GM23338 (cell line): ENCODE results near the gene MYOM3. TPM values are rescaled to one million over a fixed set of nuclear protein-coding genes. Genes with fewer than 3 reads are reported as not detected.

Experiments used
- ATAC-seq: fragments of 200-7000 bp; cut with Tn5 transposase; 3 replicates; pipeline ENCODE4 v1.9.1; 2020
- DNase-seq: peaks from one replicate; pipeline ENCODE4 v3.0.0-alpha.2; 2015; ENCODE audit warnings: low spot score
- H2AFZ ChIP-seq: fragments of 200-600 bp; sonication (generic); 2 replicates; pipeline ENCODE4 v1.8.0; 2016; ENCODE audit warnings: antibody characterized with exemption, mild to moderate bottlenecking, moderate library complexity
- H3F3A ChIP-seq: fragments of 200-600 bp; sonication (generic); replicated peaks from 2 replicates; pipeline ENCODE4 v1.8.0; 2017; ENCODE audit warnings: antibody characterized with exemption, mixed run types, low read depth
- H3K27ac ChIP-seq: fragments of 200-600 bp; sonication (generic); 2 replicates; pipeline ENCODE4 v1.6.1; 2016; ENCODE audit warnings: low read depth
- H3K27me3 ChIP-seq: fragments of 200-600 bp; sonication (generic); 2 replicates; pipeline ENCODE4 v1.8.0; 2016; ENCODE audit warnings: mild to moderate bottlenecking, mixed run types, moderate library complexity; ENCODE audit not compliant: insufficient read depth
- H3K36me3 ChIP-seq: fragments of 200-600 bp; sonication (generic); 2 replicates; pipeline ENCODE4 v1.8.0; 2016; ENCODE audit warnings: mild to moderate bottlenecking; ENCODE audit not compliant: insufficient read depth
- H3K4me1 ChIP-seq: fragments of 200-600 bp; sonication (generic); 2 replicates; pipeline ENCODE4 v1.8.0; 2016; ENCODE audit warnings: mild to moderate bottlenecking, moderate library complexity; ENCODE audit not compliant: insufficient read depth
- H3K4me2 ChIP-seq: fragments of 200-600 bp; sonication (generic); 2 replicates; pipeline ENCODE4 v1.7.1; 2017; ENCODE audit warnings: mixed run types
- H3K4me3 ChIP-seq: fragments of 200-600 bp; sonication (generic); 2 replicates; pipeline ENCODE4 v1.6.1; 2016; ENCODE audit warnings: mixed run types
- H3K79me2 ChIP-seq: fragments of 200-600 bp; sonication (generic); replicated peaks from 2 replicates; pipeline ENCODE4 v1.8.0; 2017; ENCODE audit warnings: mild to moderate bottlenecking; ENCODE audit not compliant: insufficient read depth
- H3K9me2 ChIP-seq: fragments of 200-600 bp; sonication (generic); 2 replicates; pipeline ENCODE4 v1.8.0; 2017; ENCODE audit not compliant: insufficient read depth
- H4K20me1 ChIP-seq: fragments of 200-600 bp; sonication (generic); replicated peaks from 2 replicates; pipeline ENCODE4 v1.8.0; 2017; ENCODE audit warnings: mild to moderate bottlenecking; ENCODE audit not compliant: insufficient read depth
- H3K27ac Mint-ChIP-seq: 2 replicates; pipeline ENCODE4 v1.8.0; 2020; ENCODE audit warnings: inconsistent platforms, mild to moderate bottlenecking, moderate library complexity, mixed read lengths
- H3K27me3 Mint-ChIP-seq: 3 replicates; pipeline ENCODE4 v1.8.0; 2022; ENCODE audit warnings: low read depth, mild to moderate bottlenecking, moderate library complexity, mixed read lengths, inconsistent platforms; ENCODE audit not compliant: insufficient read depth, poor library complexity
- H3K36me3 Mint-ChIP-seq: 3 replicates; pipeline ENCODE4 v1.8.0; 2021; ENCODE audit warnings: low read depth, mild to moderate bottlenecking, inconsistent platforms, moderate library complexity, mixed read lengths
- H3K4me1 Mint-ChIP-seq: 3 replicates; pipeline ENCODE4 v1.8.0; 2020; ENCODE audit warnings: mild to moderate bottlenecking, inconsistent platforms, mixed read lengths
- H3K4me3 Mint-ChIP-seq: 3 replicates; pipeline ENCODE4 v1.8.0; 2021; ENCODE audit warnings: moderate library complexity, mild to moderate bottlenecking, inconsistent platforms, mixed read lengths
- H3K9me3 Mint-ChIP-seq: 3 replicates; pipeline ENCODE4 v1.8.0; 2020; ENCODE audit warnings: moderate library complexity, mild to moderate bottlenecking, inconsistent platforms, mixed read lengths
- CREB1 ChIP-seq: fragments of 250-450 bp; sonication (Bioruptor Pico); IDR thresholded peaks from 2 replicates; pipeline ENCODE4 v1.5.0; 2020; ENCODE audit warnings: low read depth, mild to moderate bottlenecking, moderate library complexity
- EZH2 ChIP-seq: fragments of 200-600 bp; sonication (generic); IDR thresholded peaks from one replicate; pipeline ENCODE4 v1.8.0; 2017; ENCODE audit warnings: antibody characterized with exemption, mild to moderate bottlenecking, low read depth; ENCODE audit not compliant: unreplicated experiment
- JUNB ChIP-seq: IDR thresholded peaks from one replicate; pipeline ENCODE4 v1.6.1; 2016; ENCODE audit warnings: antibody characterized with exemption; ENCODE audit not compliant: unreplicated experiment
- POLR2AphosphoS5 ChIP-seq: IDR thresholded peaks from 2 replicates; pipeline ENCODE4 v1.6.1; 2016; ENCODE audit warnings: antibody characterized with exemption, low read depth
- REST ChIP-seq: IDR thresholded peaks from one replicate; pipeline ENCODE4 v1.6.1; 2018; ENCODE audit warnings: antibody characterized with exemption; ENCODE audit not compliant: unreplicated experiment
- STAT1 ChIP-seq: IDR thresholded peaks from one replicate; pipeline ENCODE4 v1.6.1; 2016; ENCODE audit warnings: antibody characterized with exemption; ENCODE audit not compliant: unreplicated experiment
- ZNF114 ChIP-seq: fragments of 250-450 bp; sonication (Bioruptor Pico); IDR thresholded peaks from 2 replicates; pipeline ENCODE4 v1.5.0; 2020; ENCODE audit warnings: mild to moderate bottlenecking, moderate library complexity
- polyA plus RNA-seq: library from polyadenylated mRNA; unstranded; fragments of >200 nt; fragmentation: Nextera tagmentation; extraction: Ambion mirVana; gene quantifications from 2 replicates; pipeline ENCODE4 v1.2.1, GENCODE V29; 2016
- total RNA-seq: library from RNA; depleted of rRNA; stranded (reverse); fragments of >200 nt; shearing (Covaris generic); gene quantifications from 2 replicates; pipeline ENCODE4 v1.2.3, GENCODE V29; 2014
- TF ChIP-seq, protein P1 (sequence below), 2 experiments: fragments of 200-600 bp in 1 of 2; sonication (generic) in 1 of 2; conservative IDR thresholded peaks; 2 replicates each; pipeline versions ENCODE4 v1.5.1 to v1.6.1; 2016 to 2017; ENCODE audit warnings: antibody characterized with exemption in 2 of 2, low read depth in 2 of 2, mild to moderate bottlenecking in 2 of 2, moderate library complexity in 1 of 2
- TF ChIP-seq, protein P2 (sequence below): IDR thresholded peaks from 2 replicates; pipeline ENCODE4 v1.6.1; 2016; ENCODE audit warnings: antibody characterized with exemption
- TF ChIP-seq, protein P3 (sequence below): fragments of 250-450 bp; sonication (Bioruptor Pico); IDR thresholded peaks from 2 replicates; pipeline ENCODE4 v1.5.0; 2020; ENCODE audit warnings: mild to moderate bottlenecking, moderate library complexity

The MYOM3 gene
- total and polyA plus RNA-seq, 2 experiments from 2014 or later, result not detected

DNA sequence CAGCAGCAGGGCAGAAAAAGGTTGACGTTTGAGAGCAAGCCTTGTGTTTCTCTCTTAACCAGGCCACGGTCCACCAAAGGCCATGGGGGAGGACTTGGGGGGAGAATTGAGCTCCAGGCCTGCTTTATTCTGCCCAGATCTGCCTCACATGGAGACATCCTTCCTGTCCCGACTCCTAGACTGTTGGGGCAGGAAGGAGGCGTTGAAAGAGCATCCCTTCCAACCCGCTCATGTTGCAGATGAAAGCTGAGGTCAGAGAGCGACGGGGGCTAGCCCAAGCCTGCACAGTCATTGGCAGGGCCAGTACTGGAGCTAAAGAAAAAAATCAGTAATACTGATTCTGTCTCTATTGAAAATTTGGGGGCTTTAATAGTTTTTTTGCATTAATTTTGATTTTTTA is 46.6 kb downstream of the MYOM3 start:
- Histone ChIP-seq H3K4me1 (no peaks in the 10 kb centered on the region), H3K27me3 (no peaks in the 10 kb centered on the region), H3K36me3 (no peaks in the 10 kb centered on the region), H3K79me2 (no peaks in the 10 kb centered on the region), H3K27ac (no peak overlapping the region), H3K4me3 (no peak overlapping the region), H2AFZ (no peak overlapping the region), H3K9me2 (no peaks in the 10 kb centered on the region), H4K20me1 (no peaks in the 10 kb centered on the region), H3K4me2 (no peak overlapping the region), H3F3A (no peaks in the 10 kb centered on the region)
- Mint-ChIP-seq H3K27me3 (no peaks in the 10 kb centered on the region), H3K27ac (no peak overlapping the region), H3K36me3 (no peaks in the 10 kb centered on the region), H3K4me3 (no peak overlapping the region), H3K9me3 (peaks cover 6% of the 10 kb centered on the region; the same call in 1 of the 3 replicates), H3K4me1 (no peaks in the 10 kb centered on the region)
- TF ChIP-seq, protein P1, sequence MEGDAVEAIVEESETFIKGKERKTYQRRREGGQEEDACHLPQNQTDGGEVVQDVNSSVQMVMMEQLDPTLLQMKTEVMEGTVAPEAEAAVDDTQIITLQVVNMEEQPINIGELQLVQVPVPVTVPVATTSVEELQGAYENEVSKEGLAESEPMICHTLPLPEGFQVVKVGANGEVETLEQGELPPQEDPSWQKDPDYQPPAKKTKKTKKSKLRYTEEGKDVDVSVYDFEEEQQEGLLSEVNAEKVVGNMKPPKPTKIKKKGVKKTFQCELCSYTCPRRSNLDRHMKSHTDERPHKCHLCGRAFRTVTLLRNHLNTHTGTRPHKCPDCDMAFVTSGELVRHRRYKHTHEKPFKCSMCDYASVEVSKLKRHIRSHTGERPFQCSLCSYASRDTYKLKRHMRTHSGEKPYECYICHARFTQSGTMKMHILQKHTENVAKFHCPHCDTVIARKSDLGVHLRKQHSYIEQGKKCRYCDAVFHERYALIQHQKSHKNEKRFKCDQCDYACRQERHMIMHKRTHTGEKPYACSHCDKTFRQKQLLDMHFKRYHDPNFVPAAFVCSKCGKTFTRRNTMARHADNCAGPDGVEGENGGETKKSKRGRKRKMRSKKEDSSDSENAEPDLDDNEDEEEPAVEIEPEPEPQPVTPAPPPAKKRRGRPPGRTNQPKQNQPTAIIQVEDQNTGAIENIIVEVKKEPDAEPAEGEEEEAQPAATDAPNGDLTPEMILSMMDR (conservative IDR thresholded peaks at IDR 0.05; ENCODE audit: low read depth in 2 of 2), result no peak
- TF ChIP-seq CREB1 (CRISPR knock-in tag) (no peak), EZH2 (no peak), POLR2AphosphoS5 (no peak), JUNB (no peak), ZNF114 (CRISPR knock-in tag) (no peak), STAT1 (no peak), REST (no peak)
- TF ChIP-seq, protein P2, sequence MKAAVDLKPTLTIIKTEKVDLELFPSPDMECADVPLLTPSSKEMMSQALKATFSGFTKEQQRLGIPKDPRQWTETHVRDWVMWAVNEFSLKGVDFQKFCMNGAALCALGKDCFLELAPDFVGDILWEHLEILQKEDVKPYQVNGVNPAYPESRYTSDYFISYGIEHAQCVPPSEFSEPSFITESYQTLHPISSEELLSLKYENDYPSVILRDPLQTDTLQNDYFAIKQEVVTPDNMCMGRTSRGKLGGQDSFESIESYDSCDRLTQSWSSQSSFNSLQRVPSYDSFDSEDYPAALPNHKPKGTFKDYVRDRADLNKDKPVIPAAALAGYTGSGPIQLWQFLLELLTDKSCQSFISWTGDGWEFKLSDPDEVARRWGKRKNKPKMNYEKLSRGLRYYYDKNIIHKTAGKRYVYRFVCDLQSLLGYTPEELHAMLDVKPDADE, result no peak
- TF ChIP-seq, protein P3, sequence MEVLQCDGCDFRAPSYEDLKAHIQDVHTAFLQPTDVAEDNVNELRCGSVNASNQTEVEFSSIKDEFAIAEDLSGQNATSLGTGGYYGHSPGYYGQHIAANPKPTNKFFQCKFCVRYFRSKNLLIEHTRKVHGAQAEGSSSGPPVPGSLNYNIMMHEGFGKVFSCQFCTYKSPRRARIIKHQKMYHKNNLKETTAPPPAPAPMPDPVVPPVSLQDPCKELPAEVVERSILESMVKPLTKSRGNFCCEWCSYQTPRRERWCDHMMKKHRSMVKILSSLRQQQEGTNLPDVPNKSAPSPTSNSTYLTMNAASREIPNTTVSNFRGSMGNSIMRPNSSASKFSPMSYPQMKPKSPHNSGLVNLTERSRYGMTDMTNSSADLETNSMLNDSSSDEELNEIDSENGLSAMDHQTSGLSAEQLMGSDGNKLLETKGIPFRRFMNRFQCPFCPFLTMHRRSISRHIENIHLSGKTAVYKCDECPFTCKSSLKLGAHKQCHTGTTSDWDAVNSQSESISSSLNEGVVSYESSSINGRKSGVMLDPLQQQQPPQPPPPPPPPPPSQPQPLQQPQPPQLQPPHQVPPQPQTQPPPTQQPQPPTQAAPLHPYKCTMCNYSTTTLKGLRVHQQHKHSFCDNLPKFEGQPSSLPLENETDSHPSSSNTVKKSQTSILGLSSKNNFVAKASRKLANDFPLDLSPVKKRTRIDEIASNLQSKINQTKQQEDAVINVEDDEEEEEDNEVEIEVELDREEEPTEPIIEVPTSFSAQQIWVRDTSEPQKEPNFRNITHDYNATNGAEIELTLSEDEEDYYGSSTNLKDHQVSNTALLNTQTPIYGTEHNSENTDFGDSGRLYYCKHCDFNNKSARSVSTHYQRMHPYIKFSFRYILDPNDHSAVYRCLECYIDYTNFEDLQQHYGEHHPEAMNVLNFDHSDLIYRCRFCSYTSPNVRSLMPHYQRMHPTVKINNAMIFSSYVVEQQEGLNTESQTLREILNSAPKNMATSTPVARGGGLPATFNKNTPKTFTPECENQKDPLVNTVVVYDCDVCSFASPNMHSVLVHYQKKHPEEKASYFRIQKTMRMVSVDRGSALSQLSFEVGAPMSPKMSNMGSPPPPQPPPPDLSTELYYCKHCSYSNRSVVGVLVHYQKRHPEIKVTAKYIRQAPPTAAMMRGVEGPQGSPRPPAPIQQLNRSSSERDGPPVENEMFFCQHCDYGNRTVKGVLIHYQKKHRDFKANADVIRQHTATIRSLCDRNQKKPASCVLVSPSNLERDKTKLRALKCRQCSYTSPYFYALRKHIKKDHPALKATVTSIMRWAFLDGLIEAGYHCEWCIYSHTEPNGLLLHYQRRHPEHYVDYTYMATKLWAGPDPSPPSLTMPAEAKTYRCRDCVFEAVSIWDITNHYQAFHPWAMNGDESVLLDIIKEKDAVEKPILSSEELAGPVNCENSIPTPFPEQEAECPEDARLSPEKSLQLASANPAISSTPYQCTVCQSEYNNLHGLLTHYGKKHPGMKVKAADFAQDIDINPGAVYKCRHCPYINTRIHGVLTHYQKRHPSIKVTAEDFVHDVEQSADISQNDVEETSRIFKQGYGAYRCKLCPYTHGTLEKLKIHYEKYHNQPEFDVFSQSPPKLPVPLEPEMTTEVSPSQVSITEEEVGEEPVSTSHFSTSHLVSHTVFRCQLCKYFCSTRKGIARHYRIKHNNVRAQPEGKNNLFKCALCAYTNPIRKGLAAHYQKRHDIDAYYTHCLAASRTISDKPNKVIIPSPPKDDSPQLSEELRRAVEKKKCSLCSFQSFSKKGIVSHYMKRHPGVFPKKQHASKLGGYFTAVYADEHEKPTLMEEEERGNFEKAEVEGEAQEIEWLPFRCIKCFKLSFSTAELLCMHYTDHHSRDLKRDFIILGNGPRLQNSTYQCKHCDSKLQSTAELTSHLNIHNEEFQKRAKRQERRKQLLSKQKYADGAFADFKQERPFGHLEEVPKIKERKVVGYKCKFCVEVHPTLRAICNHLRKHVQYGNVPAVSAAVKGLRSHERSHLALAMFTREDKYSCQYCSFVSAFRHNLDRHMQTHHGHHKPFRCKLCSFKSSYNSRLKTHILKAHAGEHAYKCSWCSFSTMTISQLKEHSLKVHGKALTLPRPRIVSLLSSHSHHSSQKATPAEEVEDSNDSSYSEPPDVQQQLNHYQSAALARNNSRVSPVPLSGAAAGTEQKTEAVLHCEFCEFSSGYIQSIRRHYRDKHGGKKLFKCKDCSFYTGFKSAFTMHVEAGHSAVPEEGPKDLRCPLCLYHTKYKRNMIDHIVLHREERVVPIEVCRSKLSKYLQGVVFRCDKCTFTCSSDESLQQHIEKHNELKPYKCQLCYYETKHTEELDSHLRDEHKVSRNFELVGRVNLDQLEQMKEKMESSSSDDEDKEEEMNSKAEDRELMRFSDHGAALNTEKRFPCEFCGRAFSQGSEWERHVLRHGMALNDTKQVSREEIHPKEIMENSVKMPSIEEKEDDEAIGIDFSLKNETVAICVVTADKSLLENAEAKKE (CRISPR knock-in tag), result no peak
- no peak for DNase-seq
- no peak for ATAC-seq
